ENCODE results near the gene GAA.

GAA gene

DNA sequence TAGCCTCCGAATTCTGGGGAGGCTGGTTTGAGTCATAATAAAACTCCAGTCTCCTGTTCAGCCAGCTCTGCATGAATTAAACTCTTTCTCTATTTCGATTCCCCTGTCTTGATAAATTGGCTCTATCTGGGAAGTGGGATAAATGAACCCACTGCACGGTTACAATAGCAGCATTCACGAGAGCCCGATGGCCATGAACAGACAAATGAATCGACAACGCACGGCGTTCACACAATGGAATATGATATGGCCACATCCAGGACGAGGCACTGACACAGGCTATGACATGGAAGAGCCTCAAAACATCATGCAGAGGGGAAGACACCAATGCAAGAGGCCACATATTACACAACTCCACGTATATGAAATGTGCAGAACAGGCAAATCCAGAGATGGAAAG is 62.8 kb downstream of the GAA start:
- Histone ChIP-seq H3K27me3 (ENCODE audit: insufficient read depth, poor library complexity, severe bottlenecking) (no peaks in the 10 kb centered on the region), H3K4me1 (ENCODE audit: insufficient read depth, poor library complexity, severe bottlenecking) (no peaks in the 10 kb centered on the region), H3K36me3 (ENCODE audit: low read depth) (no peaks in the 10 kb centered on the region), H3K27ac (ENCODE audit: poor library complexity, severe bottlenecking) (no peak overlapping the region), H3K9me3 (ENCODE audit: severe bottlenecking) (no peaks in the 10 kb centered on the region), H3K4me3 (ENCODE audit: severe bottlenecking) (no peak overlapping the region)
- DNase-seq (ENCODE audit: low spot score) (no peak), ATAC-seq (ENCODE audit: low read depth) (no peak)
- TF ChIP-seq, protein P1, sequence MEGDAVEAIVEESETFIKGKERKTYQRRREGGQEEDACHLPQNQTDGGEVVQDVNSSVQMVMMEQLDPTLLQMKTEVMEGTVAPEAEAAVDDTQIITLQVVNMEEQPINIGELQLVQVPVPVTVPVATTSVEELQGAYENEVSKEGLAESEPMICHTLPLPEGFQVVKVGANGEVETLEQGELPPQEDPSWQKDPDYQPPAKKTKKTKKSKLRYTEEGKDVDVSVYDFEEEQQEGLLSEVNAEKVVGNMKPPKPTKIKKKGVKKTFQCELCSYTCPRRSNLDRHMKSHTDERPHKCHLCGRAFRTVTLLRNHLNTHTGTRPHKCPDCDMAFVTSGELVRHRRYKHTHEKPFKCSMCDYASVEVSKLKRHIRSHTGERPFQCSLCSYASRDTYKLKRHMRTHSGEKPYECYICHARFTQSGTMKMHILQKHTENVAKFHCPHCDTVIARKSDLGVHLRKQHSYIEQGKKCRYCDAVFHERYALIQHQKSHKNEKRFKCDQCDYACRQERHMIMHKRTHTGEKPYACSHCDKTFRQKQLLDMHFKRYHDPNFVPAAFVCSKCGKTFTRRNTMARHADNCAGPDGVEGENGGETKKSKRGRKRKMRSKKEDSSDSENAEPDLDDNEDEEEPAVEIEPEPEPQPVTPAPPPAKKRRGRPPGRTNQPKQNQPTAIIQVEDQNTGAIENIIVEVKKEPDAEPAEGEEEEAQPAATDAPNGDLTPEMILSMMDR (IDR thresholded peaks at IDR 0.05; ENCODE audit: poor library complexity, severe bottlenecking): no peak

DNA sequence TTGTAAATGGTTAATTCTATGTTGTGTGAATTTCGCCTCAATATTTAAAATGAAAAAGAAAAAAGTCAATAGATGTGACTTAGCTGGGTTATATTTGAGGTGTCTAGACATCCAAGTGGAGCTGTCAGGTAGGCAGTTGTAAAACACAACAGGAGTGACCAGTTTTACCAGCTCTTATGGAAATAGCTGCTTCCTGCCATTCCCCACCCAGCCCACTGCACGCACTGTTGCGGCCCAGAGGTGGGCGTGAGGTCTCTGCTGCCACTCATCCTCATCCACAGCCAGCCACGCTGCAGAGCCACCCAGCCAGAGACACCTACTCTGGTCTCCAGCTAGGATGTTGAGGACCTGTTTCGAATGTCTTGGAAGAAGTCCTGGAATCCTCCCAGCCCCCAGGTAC is 65.1 kb downstream of the GAA start:
- ATAC-seq (ENCODE audit: low read depth) (no peak), DNase-seq (ENCODE audit: low spot score) (no peak)
- no peaks in the 10 kb centered on the region for H3K27me3 ChIP-seq (ENCODE audit: insufficient read depth, poor library complexity, severe bottlenecking)
- TF ChIP-seq, protein P1 (IDR thresholded peaks at IDR 0.05; ENCODE audit: poor library complexity, severe bottlenecking): no peak
- no peaks in the 10 kb centered on the region for H3K9me3 ChIP-seq (ENCODE audit: severe bottlenecking)
- H3K4me3 ChIP-seq (ENCODE audit: severe bottlenecking): no peak overlapping the region
- H3K36me3 ChIP-seq (ENCODE audit: low read depth): no peaks in the 10 kb centered on the region
- no peak overlapping the region for H3K27ac ChIP-seq (ENCODE audit: poor library complexity, severe bottlenecking)
- H3K4me1 ChIP-seq (ENCODE audit: insufficient read depth, poor library complexity, severe bottlenecking): no peaks in the 10 kb centered on the region

DNA sequence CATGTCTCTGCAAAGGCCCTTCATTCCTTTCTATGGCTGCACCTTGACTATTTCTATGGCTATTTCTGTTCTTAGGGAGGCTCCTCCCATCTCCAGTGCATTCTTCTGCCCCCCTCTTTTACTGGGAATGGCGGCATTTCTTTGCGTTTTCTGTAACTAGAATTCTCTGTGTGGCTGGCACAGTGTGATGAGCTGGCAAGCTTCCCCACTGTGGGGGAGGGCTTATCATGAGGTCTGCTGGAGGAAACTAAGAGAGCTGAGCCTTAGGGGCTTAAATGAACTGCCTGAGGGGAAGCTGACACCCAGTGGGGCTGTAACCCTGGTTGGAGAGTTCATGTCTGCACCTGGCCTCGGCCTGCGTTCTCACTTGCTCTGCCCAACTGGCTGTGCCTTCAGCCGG is 67.0 kb downstream of the GAA start:
- ATAC-seq (ENCODE audit: low read depth) (no peak), DNase-seq (ENCODE audit: low spot score) (no peak)
- Histone ChIP-seq H3K9me3 (ENCODE audit: severe bottlenecking) (no peaks in the 10 kb centered on the region), H3K27ac (ENCODE audit: poor library complexity, severe bottlenecking) (no peak overlapping the region), H3K27me3 (ENCODE audit: insufficient read depth, poor library complexity, severe bottlenecking) (no peaks in the 10 kb centered on the region), H3K4me3 (ENCODE audit: severe bottlenecking) (no peak overlapping the region), H3K4me1 (ENCODE audit: insufficient read depth, poor library complexity, severe bottlenecking) (no peaks in the 10 kb centered on the region), H3K36me3 (ENCODE audit: low read depth) (no peaks in the 10 kb centered on the region)
- TF ChIP-seq, protein P1 (IDR thresholded peaks at IDR 0.05; ENCODE audit: poor library complexity, severe bottlenecking): no peak

DNA sequence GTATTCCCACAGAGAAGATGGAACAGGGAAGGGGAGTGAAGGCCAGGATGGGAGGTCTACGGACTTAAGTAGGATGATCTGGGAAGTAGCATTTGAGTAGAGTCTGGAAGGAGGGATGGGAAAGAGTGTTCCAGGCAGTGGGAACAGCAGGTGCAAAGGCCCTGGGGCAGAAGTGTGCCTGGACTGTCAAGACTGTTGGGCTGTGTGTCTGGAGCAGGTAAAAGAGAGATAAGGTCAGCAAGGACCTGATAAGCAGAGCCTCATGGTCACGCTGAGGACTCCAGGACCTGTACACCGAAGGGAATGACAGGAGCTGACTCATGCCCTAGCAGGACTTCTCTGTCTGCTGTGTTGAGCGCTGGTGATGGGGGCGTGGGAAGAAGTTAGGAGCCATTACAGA is 67.7 kb downstream of the GAA start:
- no peaks in the 10 kb centered on the region for H3K36me3 ChIP-seq (ENCODE audit: low read depth)
- H3K27ac ChIP-seq (ENCODE audit: poor library complexity, severe bottlenecking): no peak overlapping the region
- no peaks in the 10 kb centered on the region for H3K4me1 ChIP-seq (ENCODE audit: insufficient read depth, poor library complexity, severe bottlenecking)
- no peak for ATAC-seq (ENCODE audit: low read depth)
- DNase-seq (ENCODE audit: low spot score): no peak
- H3K27me3 ChIP-seq (ENCODE audit: insufficient read depth, poor library complexity, severe bottlenecking): no peaks in the 10 kb centered on the region
- H3K4me3 ChIP-seq (ENCODE audit: severe bottlenecking): no peak overlapping the region
- TF ChIP-seq, protein P1 (IDR thresholded peaks at IDR 0.05; ENCODE audit: poor library complexity, severe bottlenecking): no peak
- no peaks in the 10 kb centered on the region for H3K9me3 ChIP-seq (ENCODE audit: severe bottlenecking)

Data from RWPE2 (cell line).